ENCODE measurements around the gene GRK7.
"Not testable (repeated sequence)": the region's sequence is repeated elsewhere in the genome, so short reads cannot be mapped to it uniquely, and the experiment has no call there.

Gene GRK7

DNA sequence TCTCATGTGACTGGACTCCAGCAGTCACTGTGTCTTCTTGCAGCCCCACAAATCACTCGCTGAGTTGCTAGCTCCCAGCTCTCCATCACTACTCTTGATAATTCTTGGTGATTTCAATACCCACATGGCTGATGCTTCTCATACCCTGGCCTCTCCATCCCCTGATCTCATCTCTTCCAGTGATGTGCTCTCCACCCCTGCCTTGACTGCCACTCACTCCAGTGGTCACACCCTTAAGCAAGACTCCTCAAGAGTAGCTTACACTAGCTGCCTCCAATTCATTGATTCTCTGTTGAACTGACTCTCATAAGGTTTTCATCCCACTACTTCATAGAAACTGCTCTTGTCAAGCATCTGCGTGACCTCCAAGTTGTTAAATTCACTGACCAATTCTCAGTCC, 837 bp downstream of the GRK7 start:
- DNase-seq = no peak

DNA sequence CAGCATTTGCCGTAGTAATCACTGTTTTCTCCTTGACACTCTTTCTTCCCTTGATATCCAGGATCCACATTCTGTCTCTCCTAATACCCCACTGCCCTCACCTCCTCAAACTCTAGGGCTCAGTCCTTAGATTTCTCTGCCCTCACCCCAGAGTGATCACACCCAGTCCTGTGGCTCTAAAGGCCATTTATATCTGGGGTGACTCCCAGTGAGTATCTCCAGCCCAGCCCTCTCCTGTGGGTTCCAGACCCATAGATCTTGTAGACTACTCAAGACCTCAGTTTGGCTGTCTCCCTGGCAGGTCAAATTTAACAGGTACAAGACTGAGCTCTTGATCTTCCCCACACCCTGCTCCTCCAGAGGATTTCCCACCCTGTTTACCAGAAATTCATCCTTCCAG, 1.3 kb downstream of the GRK7 start:
- DNase-seq = no peak

DNA sequence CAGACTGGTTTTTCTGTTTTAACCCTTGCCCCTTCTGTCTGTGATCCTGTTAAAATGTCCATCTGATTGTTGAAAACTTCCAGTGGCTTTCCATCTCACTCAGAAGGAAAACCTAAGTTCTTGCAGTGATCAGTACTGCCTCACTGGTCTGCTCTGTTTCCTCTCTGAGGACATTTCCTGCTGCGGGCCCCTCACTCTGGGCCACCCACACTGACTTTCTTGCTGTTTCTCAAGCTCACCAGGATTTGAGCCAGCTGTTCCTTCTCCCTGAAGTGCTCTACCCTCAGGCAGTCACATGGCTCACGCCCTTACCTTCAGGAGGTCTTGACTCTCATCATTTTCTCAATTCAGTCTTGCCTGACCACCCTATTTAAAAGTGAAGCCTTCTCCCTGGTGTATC, 1.8 kb downstream of the GRK7 start:
- DNase-seq = no peak

DNA sequence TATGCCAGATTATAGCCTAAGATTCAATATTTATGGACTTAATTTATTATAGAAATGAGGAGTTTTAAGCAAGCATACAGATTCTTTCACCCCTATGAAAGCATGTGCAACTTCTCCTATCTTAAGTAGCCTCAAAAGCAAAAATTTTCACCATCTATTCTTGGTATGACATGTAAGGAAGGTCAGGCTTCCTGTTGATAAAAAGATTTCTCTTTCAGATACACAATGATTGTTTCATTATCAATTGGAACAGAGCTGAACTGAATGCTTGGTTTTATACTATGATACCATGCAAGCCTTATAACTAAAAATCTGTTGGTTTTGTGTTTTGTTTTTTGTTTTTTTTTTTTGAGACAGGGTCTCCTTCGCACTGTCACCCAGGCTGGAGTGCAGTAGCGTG, 3.9 kb downstream of the GRK7 start:
- no peak for DNase-seq

DNA sequence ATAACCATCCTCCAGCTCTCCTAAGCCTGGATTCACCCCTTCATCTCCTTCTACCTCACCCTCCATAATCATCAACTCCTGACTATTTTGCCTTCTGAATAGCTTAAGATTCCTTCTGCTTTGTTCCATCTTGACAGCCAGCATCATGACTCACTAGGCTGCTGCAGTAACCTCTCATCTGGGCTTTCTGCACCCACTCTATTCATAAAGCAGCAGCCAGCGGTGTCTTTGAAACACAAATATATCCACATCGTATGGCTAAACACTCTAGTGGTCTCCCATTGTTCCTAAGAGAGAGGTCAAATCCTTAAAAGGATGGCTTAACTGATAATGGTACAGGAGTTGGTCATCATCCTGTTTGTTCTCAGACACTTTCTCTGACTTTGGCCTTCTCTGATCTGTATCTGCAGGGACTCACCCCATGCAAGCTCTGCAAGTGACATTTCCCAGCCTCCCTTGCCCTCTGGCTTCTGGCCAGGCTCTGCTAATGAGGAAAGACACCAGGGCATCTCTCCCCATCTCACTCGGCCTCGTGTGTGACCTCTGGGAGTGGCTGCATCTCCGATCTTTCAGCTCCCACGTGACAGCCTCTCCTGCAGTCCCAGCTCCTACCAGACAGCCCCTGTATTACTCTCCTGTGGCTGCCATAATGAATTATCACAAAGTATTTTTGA, 6.2 kb downstream of the GRK7 start:
- no peak for DNase-seq

DNA sequence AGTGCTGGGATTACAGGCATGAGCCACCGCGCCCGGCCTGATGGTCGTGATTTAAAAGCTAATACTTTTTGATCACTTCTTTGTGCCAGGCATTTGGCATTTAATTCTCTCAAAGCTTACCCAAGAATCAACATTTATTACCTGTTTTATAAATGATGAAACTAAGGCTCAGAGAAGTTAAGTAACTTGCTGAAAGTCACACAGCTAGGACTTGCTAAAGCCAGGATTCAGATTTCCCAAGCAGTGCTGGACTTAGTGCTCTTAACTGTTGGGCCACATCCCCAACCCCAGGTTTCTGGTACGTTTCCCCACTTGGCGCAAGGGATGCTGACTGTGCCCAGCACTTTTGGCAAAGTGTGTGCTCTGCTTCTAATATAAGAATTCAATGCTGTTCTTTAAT, 10.5 kb downstream of the GRK7 start:
- DNase-seq = no peak

DNA sequence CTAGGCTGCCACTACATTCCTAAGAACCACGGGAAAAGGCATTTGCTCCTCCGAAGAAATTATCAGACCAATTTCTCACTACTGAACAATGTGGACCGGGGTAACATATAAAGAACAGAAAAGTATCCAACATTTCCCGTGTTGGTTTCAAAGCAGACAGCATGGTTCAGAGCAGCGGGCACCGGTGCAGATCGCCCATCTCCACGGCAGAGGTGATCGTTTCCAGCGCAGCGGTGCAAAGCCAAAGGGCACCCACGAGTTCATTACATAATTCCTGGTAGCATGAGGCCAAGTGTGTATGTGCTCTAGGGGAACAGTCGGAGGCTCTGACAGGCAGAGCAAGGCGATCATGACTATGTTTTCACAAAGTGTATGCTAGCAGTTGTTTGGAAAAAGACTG, 13.2 kb downstream of the GRK7 start:
- DNase-seq = no peak

DNA sequence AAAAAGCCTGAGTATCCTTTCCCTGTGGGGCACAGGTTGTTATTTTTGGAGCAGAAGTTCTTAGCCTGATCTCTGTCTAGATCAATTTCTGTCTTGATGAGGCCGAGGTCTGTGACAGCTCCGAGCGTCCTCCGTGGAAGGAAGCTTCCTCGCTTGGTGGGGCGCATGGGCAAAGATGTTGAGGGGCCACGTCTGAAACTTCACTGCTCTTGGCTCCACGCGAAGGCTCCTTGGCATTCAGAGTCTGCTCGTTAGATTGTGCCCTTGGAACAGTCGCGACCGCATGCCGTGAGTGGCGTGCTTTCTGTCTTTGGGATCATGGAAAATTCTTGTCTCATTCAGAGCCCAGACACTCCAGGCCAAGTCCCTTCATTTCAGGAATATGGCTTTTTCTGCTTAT, 13.7 kb downstream of the GRK7 start:
- no peak for DNase-seq

DNA sequence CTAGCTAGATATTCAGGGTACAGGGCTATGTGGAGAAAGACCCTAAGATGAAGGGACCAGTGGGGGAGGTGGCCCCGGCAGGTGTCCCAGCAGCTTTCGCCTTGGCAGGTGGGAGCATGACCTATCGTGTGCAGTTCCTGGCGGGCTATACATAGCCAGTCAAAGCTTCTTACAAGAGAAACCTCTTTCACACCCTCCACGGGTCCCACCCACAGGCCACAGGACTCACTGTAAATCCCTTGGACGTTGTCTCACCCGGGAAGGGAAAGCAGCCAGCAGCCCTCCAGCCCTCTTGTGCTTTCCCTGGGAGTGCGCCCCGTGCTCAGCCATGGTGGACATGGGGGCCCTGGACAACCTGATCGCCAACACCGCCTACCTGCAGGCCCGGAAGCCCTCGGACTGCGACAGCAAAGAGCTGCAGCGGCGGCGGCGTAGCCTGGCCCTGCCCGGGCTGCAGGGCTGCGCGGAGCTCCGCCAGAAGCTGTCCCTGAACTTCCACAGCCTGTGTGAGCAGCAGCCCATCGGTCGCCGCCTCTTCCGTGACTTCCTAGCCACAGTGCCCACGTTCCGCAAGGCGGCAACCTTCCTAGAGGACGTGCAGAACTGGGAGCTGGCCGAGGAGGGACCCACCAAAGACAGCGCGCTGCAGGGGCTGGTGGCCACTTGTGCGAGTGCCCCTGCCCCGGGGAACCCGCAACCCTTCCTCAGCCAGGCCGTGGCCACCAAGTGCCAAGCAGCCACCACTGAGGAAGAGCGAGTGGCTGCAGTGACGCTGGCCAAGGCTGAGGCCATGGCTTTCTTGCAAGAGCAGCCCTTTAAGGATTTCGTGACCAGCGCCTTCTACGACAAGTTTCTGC, 15.0 kb downstream of the GRK7 start:
- no peak for DNase-seq

DNA sequence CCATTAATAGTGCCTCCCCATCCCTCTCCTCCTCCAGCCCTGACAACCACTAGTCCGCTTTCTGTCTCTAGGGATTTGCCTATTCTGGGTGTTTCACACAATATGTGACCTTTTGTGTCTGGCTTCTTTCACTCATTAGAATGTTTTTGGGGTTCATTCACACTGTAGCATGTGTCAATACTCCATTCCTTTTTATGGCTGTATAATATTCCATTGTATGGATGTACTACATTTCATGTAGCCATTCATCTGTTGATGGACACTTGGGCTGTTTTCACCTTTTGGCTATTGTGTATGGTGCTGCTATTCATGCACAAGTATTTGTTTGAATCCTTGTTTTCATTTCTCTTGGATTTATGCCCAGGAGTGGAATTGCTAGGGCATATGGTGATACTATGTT, 16.5 kb downstream of the GRK7 start:
- no peak for DNase-seq

DNA sequence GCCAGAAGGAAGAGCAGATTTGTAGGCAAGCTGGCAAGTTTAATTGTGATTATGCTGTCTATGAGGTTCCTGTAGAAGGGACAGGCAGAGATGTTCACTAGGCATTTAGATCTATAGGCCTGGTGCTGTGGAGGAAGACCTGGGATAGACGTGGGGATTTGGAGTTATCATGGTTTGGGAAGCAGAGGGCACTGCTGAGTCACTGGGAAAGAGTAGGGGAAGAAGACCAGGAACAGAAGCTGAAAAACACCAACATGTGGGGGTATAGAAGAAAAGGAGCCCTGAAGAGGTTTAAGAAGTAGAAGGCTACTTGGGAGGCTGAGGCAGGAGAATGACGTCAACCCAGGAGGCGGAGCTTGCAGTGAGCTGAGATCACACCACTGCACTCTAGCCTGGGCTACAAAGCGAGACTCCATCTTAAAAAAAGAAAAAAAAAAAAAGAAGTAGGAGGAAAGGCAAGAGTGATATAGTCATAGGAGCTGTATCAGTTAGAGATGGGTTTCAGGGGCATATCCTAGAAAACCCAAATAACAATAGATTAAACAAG, 19.3 kb downstream of the GRK7 start:
- peak; percentile 8 for DNase-seq

DNA sequence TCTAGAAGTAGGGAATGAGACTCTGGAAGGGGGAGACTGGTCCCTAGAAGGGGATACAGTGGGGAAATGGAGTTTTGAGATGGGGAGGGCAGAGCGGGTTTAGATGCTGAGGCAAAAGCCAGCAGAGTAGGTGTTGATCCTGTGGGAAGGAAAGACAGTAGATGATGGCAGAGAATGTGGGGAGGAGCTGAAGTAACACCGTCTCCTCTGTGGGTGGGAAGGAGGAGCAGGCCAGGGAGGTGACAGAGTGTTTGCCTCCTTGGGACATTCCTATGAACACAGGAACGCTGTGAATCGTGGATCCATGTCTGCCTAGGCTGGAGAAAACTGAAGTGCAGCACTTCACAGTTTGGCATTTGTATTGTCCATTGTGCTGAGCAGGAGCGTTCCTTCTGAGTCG, 20.4 kb downstream of the GRK7 start:
- no peak for DNase-seq

DNA sequence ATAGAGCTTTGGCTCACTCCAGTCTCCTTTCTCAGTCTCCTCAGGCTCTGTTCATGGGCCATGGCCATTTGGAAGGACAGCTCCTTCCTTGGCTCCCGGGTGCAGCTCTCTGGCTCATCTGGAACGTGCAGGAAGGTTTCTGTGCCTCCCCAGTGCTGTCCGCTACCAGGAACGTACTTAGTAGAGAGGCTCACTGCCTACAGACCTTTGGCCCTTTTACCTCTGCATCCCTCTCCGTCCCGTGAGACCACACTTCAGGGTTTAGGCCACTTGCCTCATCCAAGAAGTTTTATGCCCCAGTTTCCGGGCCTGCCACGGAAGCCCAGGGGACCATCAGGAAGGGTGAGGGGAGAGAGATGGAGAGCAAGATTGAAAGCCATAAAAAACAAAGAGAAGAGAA, 20.9 kb downstream of the GRK7 start:
- DNase-seq = no peak

DNA sequence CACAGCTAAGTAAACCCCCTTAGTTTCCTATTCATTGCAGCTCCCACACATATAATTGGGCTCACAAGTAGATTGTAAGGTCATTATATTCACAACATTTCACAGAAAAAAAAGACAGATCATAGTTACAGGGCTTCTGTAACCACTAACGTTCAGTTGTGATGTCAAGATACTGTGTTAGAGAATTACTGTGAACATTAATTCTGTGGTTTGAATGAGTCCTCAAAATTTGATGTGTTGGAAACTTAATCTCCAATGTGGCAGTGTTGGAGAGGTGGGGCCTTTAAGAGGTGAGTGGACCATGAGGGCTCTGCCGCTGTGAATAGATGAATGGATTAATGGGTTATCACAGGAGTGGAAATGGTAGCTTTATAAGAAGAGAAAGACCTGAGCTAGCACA, 21.3 kb downstream of the GRK7 start:
- no peak for DNase-seq

DNA sequence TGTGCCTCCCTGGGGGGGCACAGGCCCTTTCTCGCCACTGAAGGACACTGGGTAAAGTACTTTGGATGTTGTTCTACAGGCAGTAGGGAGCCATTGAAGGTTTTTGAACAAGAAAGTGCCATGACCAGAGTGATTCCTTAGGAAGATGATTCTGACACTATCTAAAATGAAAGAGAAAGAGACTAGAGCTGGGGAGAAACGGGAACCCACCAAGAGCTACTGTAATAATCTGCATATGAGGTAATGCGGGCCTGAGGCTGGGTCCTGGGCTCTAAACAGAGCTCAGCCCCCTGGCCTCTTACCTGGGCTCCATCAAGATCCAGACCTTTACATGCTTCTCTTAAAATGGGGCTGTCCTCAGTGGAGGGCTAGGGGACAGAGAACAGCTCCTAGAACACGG, 24.9 kb downstream of the GRK7 start:
- DNase-seq = no peak

DNA sequence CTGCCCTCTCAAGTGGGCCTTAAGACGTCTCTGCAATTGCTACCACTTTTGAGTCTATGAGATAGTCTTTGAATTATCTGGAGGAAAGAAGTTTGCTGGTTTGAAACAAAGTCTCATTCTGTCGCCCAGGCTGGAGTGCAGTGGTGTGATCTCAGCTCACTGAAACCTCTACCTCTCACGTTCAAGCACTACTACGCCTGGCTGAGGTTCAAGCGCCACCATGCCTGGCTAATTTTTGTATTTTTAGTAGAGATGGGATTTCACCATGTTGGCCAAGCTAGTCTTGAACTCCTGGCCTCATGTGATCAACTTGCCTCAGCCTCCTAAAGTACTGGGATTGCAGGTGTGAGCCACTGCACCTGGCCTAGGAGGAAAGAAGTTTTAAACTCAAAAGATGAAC, 25.5 kb downstream of the GRK7 start:
- DNase-seq = not testable (repeated sequence)

DNA sequence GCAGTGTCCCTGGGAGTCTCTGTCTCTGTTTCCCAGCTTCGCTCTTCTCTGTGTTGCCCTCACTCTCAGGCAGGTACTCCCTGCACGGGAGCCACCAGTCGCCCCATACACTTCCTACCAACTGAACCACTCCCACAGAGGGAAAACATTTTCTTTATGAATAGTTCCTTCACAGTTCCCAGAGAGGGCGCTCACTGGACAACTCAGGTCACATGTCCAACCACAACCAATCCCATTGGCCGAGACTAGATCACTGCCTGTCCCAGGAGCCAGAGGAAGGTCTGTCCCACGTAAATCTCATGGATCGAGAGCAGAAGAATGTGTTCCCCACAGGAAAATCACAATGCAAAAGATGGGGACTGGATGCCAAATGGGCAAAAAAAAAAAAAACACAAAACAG, 26.1 kb downstream of the GRK7 start:
- DNase-seq = no peak

DNA sequence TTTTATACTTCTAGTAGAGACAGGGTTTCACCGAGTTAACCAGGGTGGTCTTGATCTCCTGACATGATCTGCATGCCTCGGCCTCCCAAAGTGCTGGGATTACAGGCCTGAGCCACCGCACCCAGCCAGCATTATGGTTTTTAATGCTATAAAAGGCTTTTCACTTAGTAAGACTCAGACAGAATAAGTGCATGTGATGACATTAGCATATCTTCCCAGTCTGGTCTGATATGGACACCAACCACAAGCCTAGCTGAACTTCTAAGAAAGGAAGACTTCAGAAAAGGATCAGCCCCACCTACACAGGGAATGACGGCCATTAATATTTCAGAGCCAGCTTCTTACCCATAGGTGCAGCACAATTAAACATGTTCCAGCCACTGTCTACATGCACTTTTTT, 27.0 kb downstream of the GRK7 start:
- DNase-seq = no peak

DNA sequence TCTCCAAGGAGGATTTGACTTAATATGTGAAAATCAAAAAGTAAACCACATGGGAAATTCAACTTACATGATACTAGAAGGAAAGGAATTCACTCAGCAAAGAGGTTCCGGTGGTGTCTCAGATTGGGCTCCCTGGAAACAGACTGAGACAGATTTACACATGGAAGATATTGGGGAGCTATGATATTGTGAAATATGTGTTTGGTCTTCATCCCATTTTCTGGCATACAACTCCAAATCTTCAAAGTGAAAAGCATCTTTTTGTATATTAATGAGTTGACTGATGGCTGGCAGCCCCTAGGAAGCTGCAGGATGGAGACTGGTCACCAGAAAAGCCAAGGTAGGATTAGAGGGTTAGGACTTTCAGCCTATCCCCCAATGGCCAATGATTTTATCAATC, 29.3 kb downstream of the GRK7 start:
- no peak for DNase-seq

DNA sequence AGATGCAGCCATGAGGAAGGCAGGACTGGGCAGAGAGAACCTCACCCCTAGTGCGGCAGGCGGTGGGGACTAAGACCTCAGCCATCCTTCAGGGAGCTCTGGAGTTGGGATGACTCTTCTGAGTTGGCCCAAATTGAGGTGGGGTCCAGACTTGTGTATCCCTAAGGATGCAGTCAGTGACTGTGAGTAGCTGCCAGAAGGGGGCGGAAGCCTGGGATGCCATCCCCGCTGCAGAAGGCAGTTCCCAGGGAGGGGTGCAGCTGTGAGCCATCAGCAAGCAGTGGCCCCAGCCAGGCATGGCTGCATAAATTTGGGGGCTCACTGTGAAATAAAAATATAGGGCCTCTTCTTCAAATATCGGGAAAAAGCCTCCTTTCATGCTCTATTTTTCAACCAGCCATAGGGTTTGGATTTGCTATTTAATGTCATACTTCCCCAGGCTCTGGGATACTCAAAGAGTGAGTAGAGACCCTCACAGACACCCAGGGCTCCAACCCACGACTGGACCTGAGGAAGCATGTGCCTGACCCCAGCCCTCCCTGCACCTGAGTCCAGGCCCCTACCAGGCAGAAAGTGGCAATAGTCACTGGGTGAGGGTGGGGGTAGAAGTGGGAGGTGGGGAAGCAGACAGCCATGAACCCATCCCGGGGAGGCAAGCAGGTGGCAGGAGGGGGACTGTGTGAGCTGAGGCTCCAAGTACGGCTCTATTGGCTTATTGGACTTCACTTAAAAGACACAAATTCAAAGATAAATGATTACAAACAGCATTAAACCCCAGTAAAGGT, 30.5 kb downstream of the GRK7 start:
- no peak for DNase-seq

DNA sequence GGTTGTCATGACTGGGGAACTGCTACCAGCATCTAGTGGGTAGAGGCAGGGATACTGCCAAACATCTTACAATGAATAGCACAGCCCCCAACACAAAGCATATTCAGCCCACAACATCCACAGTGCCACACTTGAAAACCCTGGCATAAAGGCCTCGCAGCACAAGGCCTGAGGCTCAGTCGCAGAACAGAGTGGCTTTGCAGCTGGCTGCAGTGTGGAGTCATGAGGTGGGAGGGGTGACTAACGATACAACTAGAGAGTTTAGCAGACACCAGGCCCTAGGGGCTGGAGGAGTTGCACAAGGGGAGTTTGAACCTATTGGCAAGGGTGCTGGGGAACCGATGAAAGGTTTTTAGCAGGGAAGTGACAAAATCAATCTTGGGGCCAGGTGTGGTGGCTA, 32.1 kb downstream of the GRK7 start:
- no peak for DNase-seq

DNA sequence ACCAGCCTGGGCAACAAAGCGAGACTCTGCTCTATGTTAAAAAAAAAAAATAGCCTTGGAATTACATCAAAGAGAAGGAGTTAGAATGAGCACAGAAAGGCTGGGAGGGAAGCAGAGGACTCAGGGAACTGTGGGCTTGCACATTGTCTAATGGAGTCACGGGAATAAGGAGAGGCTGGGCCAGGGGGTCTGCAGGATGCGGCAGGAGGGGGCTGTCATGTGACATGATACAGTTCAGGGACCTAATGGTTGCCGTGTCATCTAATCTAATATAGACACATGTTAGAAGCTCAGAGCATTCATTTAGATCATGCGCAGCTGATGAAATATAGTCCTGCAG, 32.5 kb downstream of the GRK7 start:
- no peak for DNase-seq

DNA sequence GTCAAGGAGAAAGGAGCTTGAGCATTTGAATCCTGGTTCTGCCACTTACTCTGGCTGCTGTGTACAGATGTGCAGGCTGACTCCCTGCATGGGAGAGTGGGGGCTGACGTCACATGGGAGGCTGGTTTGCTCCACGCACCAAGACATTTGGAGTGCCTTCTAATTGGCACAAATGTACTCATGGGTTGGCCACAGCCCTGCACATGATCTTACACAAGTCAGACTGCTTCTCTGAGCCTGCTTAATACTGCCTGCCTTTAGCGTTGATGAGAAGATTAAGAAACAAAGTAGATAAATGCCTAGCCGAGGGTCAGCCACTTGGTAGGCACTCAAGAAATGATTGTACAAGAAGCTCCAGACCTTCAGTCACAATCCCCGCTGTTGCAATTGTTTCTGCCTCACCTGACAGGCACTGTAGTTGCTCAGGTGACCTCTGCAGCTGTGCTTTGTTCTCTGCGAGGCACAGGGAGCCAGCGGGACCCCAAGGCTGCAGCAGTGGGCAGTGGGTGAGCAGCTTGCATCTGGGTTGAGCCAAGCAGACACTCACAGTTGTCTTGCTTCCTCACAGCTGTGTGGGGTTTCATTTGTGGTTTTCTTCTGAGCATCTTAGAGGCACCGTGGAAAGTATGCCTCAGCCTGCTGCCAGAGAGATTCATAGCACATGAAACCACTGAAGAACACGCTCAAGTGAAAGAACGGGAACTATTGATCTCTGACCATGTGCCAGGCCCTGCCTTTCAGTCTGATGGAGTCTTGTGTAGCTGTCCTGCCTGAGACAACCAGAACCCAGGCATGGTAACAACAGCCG, 33.1 kb downstream of the GRK7 start:
- DNase-seq = no peak
